Gastroesophageal sphincter (tissue), 3 donors: ENCODE results near the gene MAPK1IP1L.

Experiments used
- CTCF ChIP-seq, 4 experiments: fragments of 200-600 bp in 2 of 4; fragments of 450-650 bp in 2 of 4; sonication (generic) in 1 of 4; IDR thresholded peaks; one replicate each; pipeline ENCODE4 v1.5.1; 2017 to 2019; ENCODE audit warnings: antibody characterized with exemption in 4 of 4, mild to moderate bottlenecking in 2 of 4, moderate library complexity in 2 of 4
- POLR2A ChIP-seq, 2 donors: fragments of 450-650 bp; IDR thresholded peaks; one replicate each; pipeline ENCODE4 v1.6.1; 2017; ENCODE audit warnings: antibody characterized with exemption in 2 of 2, mild to moderate bottlenecking in 2 of 2, moderate library complexity in 1 of 2
- POLR2AphosphoS5 ChIP-seq: sonication (generic); formaldehyde crosslinking; IDR thresholded peaks from one replicate; pipeline ENCODE4 v1.6.1; 2017; ENCODE audit warnings: antibody characterized with exemption

- TF ChIP-seq POLR2A (IDR thresholded peaks at IDR 0.05): no peak
- no peak for TF ChIP-seq CTCF (IDR thresholded peaks at IDR 0.05)
- no peak for TF ChIP-seq POLR2AphosphoS5
Observed at GRCh38 chr14:55015006-55015405, 36.4 kb upstream of the MAPK1IP1L start.
